8988T (cell line): ENCODE data around the gene MRPL34.

Source experiments
- DNase-seq: peaks from one replicate; pipeline ENCODE4 v3.0.0; 2011

Gene MRPL34

GRCh38 chr19:17329366-17330261, 23.9 kb downstream of the MRPL34 start:
- peak; percentile 57 for DNase-seq

- DNase-seq, result peak; percentile 37
Measured at GRCh38 chr19:17330262-17331044, 24.8 kb downstream of the MRPL34 start.

GRCh38 chr19:17331045-17331558, 25.4 kb downstream of the MRPL34 start:
- no peak for DNase-seq

- no peak for DNase-seq
Measured at GRCh38 chr19:17332360-17332676, 26.6 kb downstream of the MRPL34 start.

GRCh38 chr19:17332677-17333581, 27.3 kb downstream of the MRPL34 start:
- no peak for DNase-seq

- no peak for DNase-seq
Measured at GRCh38 chr19:17333611-17334413, 28.1 kb downstream of the MRPL34 start.

- peak; percentile 96 for DNase-seq
Measured at GRCh38 chr19:17334414-17335409, 29.0 kb downstream of the MRPL34 start, which contains the start of gene ANO8. Gene ANO8 (minus strand): TSS chr19:17334855. CDS start chr19:17334670, 185 bp downstream.

- DNase-seq, result no peak
Measured at GRCh38 chr19:17335575-17335974, 29.9 kb downstream of the MRPL34 start.

GRCh38 chr19:17336872-17337674, 31.4 kb downstream of the MRPL34 start, which contains the start of gene GTPBP3:
Gene GTPBP3 (plus strand): TSS chr19:17337553. CDS start chr19:17337612, 59 bp downstream.
- peak; percentile 94 for DNase-seq

GRCh38 chr19:17337675-17338432, 32.2 kb downstream of the MRPL34 start:
- DNase-seq, result no peak

- DNase-seq, result no peak
Measured at GRCh38 chr19:17338433-17339078, 32.9 kb downstream of the MRPL34 start.

GRCh38 chr19:17339088-17339741, 33.5 kb downstream of the MRPL34 start:
- no peak for DNase-seq

- DNase-seq, result no peak
Measured at GRCh38 chr19:17340302-17340870, 34.7 kb downstream of the MRPL34 start.

GRCh38 chr19:17340871-17341357, 35.2 kb downstream of the MRPL34 start:
- no peak for DNase-seq

- DNase-seq, result no peak
Measured at GRCh38 chr19:17341386-17341785, 35.7 kb downstream of the MRPL34 start.

GRCh38 chr19:17341845-17342244, 36.2 kb downstream of the MRPL34 start:
- no peak for DNase-seq

- peak; percentile 88 for DNase-seq
Measured at GRCh38 chr19:17346109-17346671, 40.5 kb downstream of the MRPL34 start.
